Measurements from ENCODE around the gene CELSR1.

The CELSR1 gene

GRCh38 chr22:46537225-46537945, at the start of gene CELSR1:
Gene CELSR1 (minus strand): TSS chr22:46537620. CDS start chr22:46537170, 450 bp downstream.
- DNase-seq: no peak

DNA sequence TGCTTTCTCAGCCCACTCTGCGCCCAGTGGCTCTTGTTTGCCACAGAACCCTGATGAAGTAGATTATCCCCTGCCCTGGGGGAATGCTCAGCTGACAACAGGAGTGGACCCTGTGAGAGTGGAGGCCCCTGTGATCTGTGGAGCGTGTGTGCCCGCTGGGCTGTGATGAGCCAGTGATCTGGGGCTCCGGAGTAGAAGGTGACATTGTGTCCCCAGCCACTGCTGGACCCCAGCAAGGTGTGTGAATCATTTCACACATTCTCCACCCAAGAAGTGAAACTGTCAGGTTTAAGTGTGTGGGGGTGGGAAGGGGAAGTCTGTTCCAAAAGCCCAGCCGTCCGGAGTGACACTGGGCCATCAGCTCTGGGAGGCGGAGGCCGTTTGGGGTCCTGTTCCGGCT, 49.6 kb upstream of the CELSR1 start:
- peak in 1 of 2 donors; percentile 44 for DNase-seq

GRCh38 chr22:46586531-46587011, 49.2 kb upstream of the CELSR1 start:
- DNase-seq: no peak

DNA sequence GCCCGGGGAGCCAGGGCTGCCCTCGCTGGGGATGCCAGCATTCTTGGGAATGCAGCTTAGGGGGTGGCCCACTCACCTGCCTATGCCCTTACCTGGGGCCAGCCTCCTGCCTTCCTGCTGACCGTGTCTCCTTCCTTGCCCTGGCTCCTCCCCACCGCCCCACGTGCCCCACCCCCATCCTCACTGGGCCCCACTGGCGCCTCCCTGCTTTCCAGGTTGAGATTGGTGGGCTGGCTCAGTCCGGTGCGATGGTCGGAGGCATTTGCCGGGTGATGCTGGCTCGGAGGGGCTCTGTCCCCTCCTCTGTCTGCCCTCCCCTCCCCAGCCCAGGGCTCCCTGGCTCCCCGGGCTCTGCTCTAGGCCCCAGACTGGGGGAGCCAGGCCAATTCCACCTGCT, 48.7 kb upstream of the CELSR1 start:
- no peak for DNase-seq

GRCh38 chr22:46585340-46586122, 48.1 kb upstream of the CELSR1 start:
- DNase-seq: no peak

- no peak for DNase-seq
Observed at GRCh38 chr22:46584081-46584921, 46.9 kb upstream of the CELSR1 start.

GRCh38 chr22:46583571-46583970, 46.2 kb upstream of the CELSR1 start:
- no peak for DNase-seq

DNA sequence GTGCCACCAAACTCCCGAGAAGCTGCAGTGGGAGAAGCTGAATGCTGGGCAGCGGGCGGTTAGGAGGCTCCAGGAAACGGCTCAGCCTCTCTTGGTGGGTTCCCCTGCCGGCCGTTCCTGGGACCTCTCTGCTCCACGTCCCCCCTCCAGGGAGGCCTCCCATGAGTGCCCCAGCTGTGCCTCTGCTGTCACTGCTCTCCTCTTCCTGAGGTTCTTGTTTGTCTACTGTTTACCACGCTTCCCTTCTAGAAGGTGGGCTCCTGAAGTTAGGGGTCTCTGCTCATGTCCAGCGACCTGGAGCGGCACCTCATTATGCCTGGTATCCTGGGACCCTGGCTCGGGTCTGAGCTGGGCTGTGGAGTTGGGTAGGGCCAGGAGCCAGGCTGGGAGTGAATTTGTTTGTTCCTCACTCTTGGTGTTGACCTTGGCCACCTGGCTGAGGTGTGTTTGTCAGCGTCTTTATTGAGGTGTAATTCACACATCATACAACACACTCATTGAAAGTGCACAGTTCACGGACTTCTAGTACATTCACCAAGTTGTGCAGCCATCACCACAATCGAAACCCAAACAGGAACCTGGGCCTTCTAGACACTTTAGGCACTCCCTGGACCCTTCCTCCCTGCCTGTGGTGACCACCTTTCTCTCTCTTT, 45.0 kb upstream of the CELSR1 start:
- DNase-seq: no peak

GRCh38 chr22:46581538-46582244, 44.3 kb upstream of the CELSR1 start:
- no peak for DNase-seq

DNA sequence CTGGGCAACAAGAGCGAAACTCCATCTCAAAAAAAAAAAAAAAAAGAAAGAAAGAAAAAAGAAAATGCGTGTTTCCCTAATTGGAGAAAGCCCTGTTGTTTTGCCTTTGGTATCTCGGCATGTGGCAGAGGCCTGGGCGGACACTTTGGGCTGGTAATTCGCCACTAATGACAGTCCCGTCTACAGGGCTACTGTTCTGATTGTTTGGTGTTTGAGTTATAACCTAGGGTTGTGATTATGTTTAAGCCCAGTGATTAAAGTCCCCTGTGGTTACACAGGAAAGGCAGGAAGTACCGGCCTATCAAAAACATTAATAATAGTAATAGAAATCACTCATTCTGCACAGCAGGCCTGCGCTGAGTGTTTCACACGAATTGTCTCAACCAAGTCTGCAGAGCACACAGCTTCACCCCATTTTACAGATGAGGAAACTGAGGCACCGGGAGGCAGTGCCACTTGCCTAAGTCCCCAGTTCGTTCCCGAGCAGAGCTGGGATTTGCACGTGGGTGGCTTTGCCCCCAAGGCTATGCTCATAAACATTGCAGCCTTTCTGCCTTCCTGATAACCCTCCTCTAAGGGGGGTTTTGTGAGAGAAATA, 43.6 kb upstream of the CELSR1 start:
- DNase-seq: no peak

DNA sequence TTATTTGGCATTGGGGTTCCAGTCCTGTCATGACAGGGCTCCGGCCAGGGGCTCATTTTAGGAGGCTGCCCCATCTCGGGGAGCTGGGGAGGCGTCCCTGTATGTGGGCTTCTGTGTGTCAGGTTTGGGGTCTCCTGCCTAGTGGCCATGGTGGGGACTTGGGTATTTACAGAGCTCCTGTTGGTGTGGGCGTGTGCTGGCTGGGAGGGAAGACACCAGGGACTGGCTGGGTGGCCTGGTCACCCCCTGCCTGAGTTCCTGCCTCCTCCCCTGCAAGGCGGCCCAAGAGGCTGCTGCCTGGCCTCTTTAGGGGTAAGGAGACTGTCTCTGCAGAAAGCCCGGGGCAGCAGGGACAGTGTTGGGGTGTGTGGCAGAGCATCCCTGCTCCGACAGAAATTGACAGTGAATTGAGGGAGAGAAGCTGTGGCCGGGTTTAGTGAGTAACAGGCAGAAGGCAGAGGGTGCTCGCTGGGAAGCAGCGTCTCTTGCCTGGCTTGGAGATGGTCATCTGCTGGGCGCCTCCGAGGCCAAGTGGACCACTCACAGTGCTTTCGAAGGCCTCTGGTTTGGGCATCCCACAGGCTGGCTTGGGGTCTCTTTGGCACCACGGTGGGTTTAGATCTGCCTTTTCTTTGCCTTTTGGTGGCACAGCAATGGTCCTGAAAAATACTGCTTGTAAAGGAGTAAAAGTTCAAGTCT, 42.5 kb upstream of the CELSR1 start:
- DNase-seq: no peak

DNA sequence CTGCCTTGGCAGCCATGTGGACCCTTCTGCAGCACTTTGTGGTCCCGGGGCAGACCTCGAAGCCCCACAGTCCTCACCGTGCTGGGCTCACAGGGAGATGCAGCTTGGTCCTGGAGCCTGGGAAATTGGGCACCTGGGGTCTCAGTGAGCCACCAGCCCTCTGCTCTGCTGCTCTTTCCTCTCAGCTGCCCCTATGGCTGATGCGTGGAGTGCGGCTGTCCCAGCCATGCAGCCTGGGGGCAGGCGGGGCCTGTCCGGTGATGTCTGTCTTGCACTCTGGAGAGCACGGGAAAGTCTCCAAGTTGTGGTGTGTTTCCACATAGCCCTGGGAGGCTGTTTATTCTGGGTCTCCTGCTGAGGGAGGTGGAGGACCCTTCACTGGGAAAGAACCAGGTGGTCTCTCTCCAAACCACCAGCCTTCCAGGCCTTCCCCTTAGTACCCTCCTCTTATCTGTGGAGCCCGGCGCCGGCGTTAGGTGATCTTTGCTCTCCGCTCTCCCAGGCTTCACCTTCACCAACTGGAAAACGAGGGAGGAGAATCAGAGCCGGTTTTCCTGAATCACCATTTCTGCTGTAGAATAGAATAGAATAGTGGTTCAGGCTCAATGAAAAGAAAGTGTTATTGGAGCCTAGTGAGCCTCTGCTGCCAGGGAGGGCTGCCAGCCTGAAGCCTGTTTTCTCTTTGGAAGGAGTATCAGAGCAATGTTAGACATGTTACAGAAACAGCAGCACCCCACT, 41.6 kb upstream of the CELSR1 start:
- no peak for DNase-seq

GRCh38 chr22:46578251-46578823, 40.9 kb upstream of the CELSR1 start:
- no peak for DNase-seq

DNA sequence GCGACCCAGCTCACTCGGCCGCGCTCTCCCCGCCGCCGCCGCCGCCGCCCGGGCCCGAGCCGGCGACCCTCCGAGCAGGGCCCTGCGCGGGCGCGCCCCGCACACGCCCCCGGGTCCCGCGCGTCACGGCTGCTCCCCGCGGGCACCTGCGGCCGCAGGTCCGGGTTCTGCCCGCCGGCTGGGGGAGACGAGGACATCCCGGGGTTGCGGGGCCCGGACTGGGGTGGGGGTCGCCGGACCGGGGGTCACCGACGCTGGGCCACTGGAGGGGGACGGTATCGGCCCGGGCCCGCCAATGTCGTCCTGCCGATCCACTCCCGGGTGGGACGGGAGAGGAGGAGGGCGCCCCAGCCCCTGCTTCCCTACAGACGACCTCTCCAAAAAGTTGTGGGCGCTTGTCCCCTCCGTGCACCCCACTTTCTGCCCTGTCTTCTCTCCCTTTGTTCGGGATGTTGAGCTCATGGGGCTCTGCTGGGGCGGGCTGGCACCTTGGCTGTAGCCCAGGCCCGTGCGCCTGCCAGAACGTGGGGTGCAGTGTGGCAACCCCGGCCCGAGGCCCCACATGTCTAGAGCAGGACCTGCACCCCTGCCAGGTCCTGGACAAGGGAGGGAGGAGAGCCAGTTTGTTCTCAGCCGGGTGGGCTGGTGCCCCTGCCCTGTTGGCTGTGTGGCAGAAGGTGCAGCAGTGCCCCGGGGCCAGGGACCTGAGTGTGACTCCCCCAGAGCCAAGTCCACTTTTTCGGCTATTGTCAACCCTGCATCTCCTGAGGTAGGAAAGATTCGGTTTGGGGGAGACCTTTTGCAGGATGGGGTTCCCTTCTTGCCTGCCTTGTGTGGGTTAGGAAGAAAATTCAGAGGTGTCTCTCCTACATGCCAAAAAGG, 40.2 kb upstream of the CELSR1 start:
- no peak for DNase-seq

DNA sequence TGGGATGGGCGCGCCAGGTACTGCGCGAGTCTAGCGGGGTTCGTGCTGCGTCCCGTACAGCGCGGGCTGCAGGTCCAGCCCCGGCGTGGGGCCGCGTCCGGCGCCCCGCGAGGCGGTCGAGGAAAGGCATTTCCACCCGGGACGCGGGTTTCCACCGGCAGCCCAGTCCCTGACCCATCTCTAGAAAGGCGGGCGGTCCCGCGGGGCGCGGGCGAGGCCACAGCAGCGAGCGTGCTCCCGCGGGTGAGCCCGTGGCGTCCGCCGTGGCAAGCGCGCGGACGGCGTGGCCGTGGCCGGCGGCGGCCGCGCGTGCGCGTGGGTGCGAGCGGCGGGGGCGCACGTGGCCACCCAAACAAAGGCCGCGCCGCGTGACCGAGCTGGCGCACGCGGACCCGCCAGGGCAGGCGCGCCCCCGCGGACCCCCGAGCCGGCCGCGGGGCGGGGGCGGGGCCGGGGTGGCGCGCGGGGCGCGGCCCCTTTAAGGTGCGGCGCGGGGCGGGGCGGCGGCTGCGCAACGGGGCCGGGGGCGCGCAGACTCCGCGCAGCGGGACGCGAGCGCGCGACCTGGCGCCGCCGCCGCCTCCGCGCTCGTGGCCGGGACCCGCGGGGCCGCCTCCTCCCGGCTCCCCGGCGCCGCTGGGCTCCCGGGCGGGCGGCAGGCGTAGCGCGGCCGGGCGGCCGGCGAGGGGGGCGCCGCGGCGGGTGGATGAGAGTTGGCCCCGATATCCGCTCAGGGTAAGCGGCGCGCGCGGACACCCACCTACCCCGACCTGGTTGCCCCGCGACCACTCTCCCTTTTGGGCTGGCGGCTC, 39.3 kb upstream of the CELSR1 start:
- DNase-seq: peak; percentile 62 to 70

DNA sequence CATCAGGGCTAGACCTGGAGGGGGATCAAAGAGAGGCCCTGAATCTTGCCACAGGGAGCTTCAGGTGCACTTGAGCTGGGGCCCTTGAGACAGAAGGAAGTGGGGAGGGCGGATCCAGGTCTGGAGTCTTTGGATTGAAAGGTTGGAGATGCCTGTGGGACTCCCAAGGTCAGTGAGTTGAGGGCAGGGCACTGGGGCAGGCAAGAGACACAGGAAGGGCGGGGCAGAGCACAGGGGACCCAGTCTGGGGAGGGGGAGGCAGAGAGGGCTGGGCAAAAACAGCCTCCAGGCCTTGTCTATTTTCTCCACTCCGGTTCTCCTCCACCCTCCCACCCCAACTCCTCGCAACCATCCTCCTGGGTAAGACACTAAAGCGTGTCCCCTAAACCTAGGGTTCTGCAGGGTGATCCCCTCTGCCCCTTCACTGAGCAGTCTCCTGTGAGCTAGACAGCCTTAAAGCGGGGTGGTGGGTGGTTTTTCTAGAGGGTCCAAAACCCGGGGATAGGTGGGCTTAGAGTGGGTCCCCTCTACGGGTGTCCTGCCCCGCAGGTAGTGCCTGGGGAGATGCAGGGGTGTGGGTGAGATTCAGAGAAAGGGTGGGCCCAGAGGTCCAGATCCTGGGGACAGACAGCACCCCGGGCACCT, 38.6 kb upstream of the CELSR1 start:
- no peak for DNase-seq
